Measurements from ENCODE around the gene EPHA2.

DNA sequence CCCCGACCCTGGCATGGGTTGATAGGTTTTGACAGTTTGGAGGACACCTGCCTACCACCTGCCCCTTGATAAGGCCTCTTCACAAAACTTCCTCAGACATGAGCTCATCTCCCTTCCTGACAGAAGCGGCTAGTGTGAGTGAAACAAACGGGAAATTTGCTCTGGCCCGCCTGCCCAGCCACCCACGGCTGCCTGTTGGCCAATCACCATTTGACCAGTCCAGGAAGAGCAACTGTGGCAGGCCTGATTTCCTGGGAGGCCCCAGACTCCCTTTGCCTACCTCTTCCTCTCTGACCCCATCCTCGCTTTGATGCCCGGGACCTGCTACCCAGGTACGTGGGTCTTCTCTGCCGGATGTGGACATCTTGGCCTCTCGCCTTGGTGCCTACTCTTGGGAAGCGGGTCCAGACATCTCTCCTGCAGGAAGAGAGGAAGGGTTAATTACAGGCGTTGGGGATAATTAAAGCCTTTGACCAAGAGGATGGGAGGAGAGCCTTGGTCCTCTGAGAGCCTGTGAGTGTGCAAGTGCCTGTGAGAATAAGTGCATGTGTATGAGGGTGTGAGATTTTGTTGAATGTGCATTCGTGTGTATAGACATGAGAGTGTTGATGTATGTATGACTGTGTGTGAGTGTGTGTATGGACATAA, 1.1 kb upstream of the EPHA2 start:
- TF ChIP-seq CTCF (IDR thresholded peaks at IDR 0.05; ENCODE audit: insufficient read depth, low read length, poor library complexity, severe bottlenecking) (no peak), EZH2phosphoT487 (conservative IDR thresholded peaks at IDR 0.05; ENCODE audit: low read length) (no peak)
